MM.1S (cell line): Measurements from ENCODE around the gene PGAP1.

ENCODE experiments used
- DNase-seq: peaks from one replicate; pipeline ENCODE4 v3.0.0-alpha.2; 2015
- H2AFZ ChIP-seq: fragments of 300-600 bp; sonication (generic); 2 replicates; pipeline ENCODE4 v1.6.0; 2016; ENCODE audit warnings: antibody characterized with exemption, low read length
- H3F3A ChIP-seq: fragments of 300-600 bp; sonication (generic); 2 replicates; pipeline ENCODE4 v1.6.1; 2016; ENCODE audit warnings: mild to moderate bottlenecking, antibody characterized with exemption, low read length, moderate library complexity, mixed read lengths; ENCODE audit not compliant: insufficient read depth
- H3K27ac ChIP-seq: fragments of 300-600 bp; sonication (generic); 2 replicates; pipeline ENCODE4 v1.5.1; 2016; ENCODE audit warnings: mild to moderate bottlenecking, low read length
- H3K27me3 ChIP-seq: fragments of 300-600 bp; sonication (generic); replicated peaks from 2 replicates; pipeline ENCODE4 v1.6.0; 2016; ENCODE audit warnings: low read length; ENCODE audit not compliant: insufficient read depth
- H3K36me3 ChIP-seq: fragments of 300-600 bp; sonication (generic); replicated peaks from 2 replicates; pipeline ENCODE4 v1.6.1; 2016; ENCODE audit warnings: mild to moderate bottlenecking, low read length, mixed read lengths; ENCODE audit not compliant: insufficient read depth
- H3K4me1 ChIP-seq: fragments of 300-600 bp; sonication (generic); 2 replicates; pipeline ENCODE4 v1.6.1; 2016; ENCODE audit warnings: low read length, mixed read lengths
- H3K4me2 ChIP-seq: fragments of 300-600 bp; sonication (generic); 2 replicates; pipeline ENCODE4 v1.6.0; 2016; ENCODE audit warnings: low read depth, low read length
- H3K4me3 ChIP-seq: fragments of 300-600 bp; sonication (generic); 2 replicates; pipeline ENCODE4 v1.5.1; 2016; ENCODE audit warnings: low read length, mixed read lengths
- H3K79me2 ChIP-seq: fragments of 300-600 bp; sonication (generic); 2 replicates; pipeline ENCODE4 v1.6.1; 2016; ENCODE audit warnings: mixed run types, low read length, mixed read lengths
- H3K9ac ChIP-seq: fragments of 300-600 bp; sonication (generic); 2 replicates; pipeline ENCODE4 v1.6.1; 2016; ENCODE audit warnings: low read length, mixed read lengths
- H3K9me2 ChIP-seq: fragments of 300-600 bp; sonication (generic); replicated peaks from 2 replicates; pipeline ENCODE4 v1.6.1; 2016; ENCODE audit warnings: mild to moderate bottlenecking, low read length, mixed read lengths; ENCODE audit not compliant: insufficient read depth
- H3K9me3 ChIP-seq: fragments of 300-600 bp; sonication (generic); replicated peaks from 2 replicates; pipeline ENCODE4 v1.6.1; 2016; ENCODE audit warnings: mild to moderate bottlenecking, low read length, mixed read lengths; ENCODE audit not compliant: insufficient read depth
- H4K20me1 ChIP-seq: fragments of 300-600 bp; sonication (generic); 2 replicates; pipeline ENCODE4 v1.6.1; 2016; ENCODE audit warnings: mild to moderate bottlenecking, low read length, moderate library complexity, mixed read lengths; ENCODE audit not compliant: insufficient read depth
- EZH2 ChIP-seq: fragments of 300-600 bp; sonication (generic); optimal IDR thresholded peaks from 2 replicates; pipeline ENCODE3; 2017; ENCODE audit warnings: low read depth, mild to moderate bottlenecking, antibody characterized with exemption, low read length, mixed read lengths
- EZH2phosphoT487 ChIP-seq: fragments of 300-600 bp; sonication (generic); IDR thresholded peaks from 2 replicates; pipeline ENCODE4 v1.6.1; 2018; ENCODE audit warnings: antibody characterized with exemption, low read length
- TF ChIP-seq, protein P1 (sequence below): fragments of 300-600 bp; sonication (generic); IDR thresholded peaks from 2 replicates; pipeline ENCODE4 v1.5.1; 2016; ENCODE audit warnings: antibody characterized with exemption, low read length, mixed read lengths

Gene PGAP1

GRCh38 chr2:196959281-196959680 is 32.8 kb upstream of the PGAP1 start:
- Histone ChIP-seq H3K36me3 (no peaks in the 10 kb centered on the region), H4K20me1 (no peaks in the 10 kb centered on the region), H3K27me3 (no peaks in the 10 kb centered on the region), H3K4me2 (no peak overlapping the region), H3K79me2 (no peaks in the 10 kb centered on the region), H3F3A (no peaks in the 10 kb centered on the region), H3K9me3 (no peaks in the 10 kb centered on the region), H3K9ac (no peak overlapping the region), H3K4me3 (no peak overlapping the region), H3K4me1 (peaks cover 12% of the 10 kb centered on the region), H3K27ac (no peak overlapping the region), H3K9me2 (no peaks in the 10 kb centered on the region), H2AFZ (no peak overlapping the region)
- TF ChIP-seq EZH2phosphoT487 (no peak), EZH2 (no peak)
- TF ChIP-seq, protein P1, sequence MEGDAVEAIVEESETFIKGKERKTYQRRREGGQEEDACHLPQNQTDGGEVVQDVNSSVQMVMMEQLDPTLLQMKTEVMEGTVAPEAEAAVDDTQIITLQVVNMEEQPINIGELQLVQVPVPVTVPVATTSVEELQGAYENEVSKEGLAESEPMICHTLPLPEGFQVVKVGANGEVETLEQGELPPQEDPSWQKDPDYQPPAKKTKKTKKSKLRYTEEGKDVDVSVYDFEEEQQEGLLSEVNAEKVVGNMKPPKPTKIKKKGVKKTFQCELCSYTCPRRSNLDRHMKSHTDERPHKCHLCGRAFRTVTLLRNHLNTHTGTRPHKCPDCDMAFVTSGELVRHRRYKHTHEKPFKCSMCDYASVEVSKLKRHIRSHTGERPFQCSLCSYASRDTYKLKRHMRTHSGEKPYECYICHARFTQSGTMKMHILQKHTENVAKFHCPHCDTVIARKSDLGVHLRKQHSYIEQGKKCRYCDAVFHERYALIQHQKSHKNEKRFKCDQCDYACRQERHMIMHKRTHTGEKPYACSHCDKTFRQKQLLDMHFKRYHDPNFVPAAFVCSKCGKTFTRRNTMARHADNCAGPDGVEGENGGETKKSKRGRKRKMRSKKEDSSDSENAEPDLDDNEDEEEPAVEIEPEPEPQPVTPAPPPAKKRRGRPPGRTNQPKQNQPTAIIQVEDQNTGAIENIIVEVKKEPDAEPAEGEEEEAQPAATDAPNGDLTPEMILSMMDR: no peak
- DNase-seq: no peak

DNA sequence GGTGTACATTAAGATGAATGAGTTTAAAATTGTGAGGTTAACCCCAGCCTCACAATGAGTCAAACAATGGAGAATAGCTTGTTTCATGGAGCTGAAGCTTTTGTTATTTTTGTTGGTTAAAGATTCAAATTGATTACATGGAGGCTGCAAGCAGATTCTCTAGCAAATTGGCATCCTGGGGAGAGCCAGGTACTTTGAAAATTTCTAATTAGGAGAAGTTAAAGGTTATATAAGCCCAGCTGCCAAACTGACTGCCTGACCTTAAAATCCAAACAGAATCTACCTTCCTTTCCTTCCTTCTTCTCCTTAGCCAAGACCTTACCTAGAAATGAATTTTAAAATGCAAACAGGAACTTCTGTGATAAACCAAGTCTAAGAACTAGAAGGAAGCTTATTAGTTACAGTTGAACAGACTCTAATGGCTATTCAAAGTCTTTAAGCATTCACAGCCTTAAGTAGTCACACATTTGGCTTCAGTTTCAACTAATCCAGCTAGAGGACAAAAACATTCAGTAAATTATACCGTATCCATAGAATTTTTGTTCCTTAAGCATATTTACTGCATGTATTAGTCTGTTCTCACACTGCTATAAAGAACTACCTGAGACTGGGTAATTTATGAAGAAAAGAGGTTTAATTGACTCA is 31.5 kb upstream of the PGAP1 start:
- H3K4me1 ChIP-seq: peaks cover 12% of the 10 kb centered on the region
- no peaks in the 10 kb centered on the region for H3K36me3 ChIP-seq
- no peaks in the 10 kb centered on the region for H4K20me1 ChIP-seq
- H3K9me2 ChIP-seq: no peaks in the 10 kb centered on the region
- TF ChIP-seq, protein P1: no peak
- TF ChIP-seq EZH2phosphoT487 (no peak), EZH2 (no peak)
- H3F3A ChIP-seq: no peaks in the 10 kb centered on the region
- no peak overlapping the region for H3K4me3 ChIP-seq
- no peaks in the 10 kb centered on the region for H3K9me3 ChIP-seq
- DNase-seq: no peak
- H2AFZ ChIP-seq: no peak overlapping the region
- H3K27ac ChIP-seq: no peak overlapping the region
- no peaks in the 10 kb centered on the region for H3K79me2 ChIP-seq
- no peak overlapping the region for H3K4me2 ChIP-seq
- H3K9ac ChIP-seq: no peak overlapping the region
- no peaks in the 10 kb centered on the region for H3K27me3 ChIP-seq

GRCh38 chr2:196957442-196957841 is 30.9 kb upstream of the PGAP1 start:
- no peaks in the 10 kb centered on the region for H3K9me2 ChIP-seq
- no peaks in the 10 kb centered on the region for H3F3A ChIP-seq
- no peaks in the 10 kb centered on the region for H3K79me2 ChIP-seq
- H3K36me3 ChIP-seq: no peaks in the 10 kb centered on the region
- H3K27me3 ChIP-seq: no peaks in the 10 kb centered on the region
- TF ChIP-seq, protein P1: no peak
- no peak for TF ChIP-seq EZH2
- no peak for TF ChIP-seq EZH2phosphoT487
- no peaks in the 10 kb centered on the region for H4K20me1 ChIP-seq
- H3K9ac ChIP-seq: no peak overlapping the region
- no peak overlapping the region for H2AFZ ChIP-seq
- peaks cover 11% of the 10 kb centered on the region for H3K4me1 ChIP-seq
- H3K27ac ChIP-seq: no peak overlapping the region
- no peak for DNase-seq
- H3K4me2 ChIP-seq: no peak overlapping the region
- H3K9me3 ChIP-seq: no peaks in the 10 kb centered on the region
- no peak overlapping the region for H3K4me3 ChIP-seq
